ENCODE results near the gene EVI5. TPM values are rescaled to one million over a fixed set of nuclear protein-coding genes. Genes with fewer than 3 reads are reported as not detected.

Gene EVI5
- total RNA-seq, 1 donor from 2014 or later, result 18.9 TPM

Other genes starting within 250 kb of the EVI5 start
- 543 TPM for gene RPL5, start 46.9 kb upstream of the EVI5 start, total RNA-seq
- gene DIPK1A, start 176.4 kb upstream of the EVI5 start, total RNA-seq, result 7.0 TPM

Measured in Right ventricle myocardium superior (tissue), 1 donor.